A673 (cell line): ENCODE data around the gene KIAA0753.

ENCODE experiments used
- CTCF ChIP-seq: fragments of 300-800, 200-600 bp; sonication (generic); conservative IDR thresholded peaks from 2 replicates; pipeline ENCODE4 v1.5.1; 2017; ENCODE audit warnings: low read depth, mild to moderate bottlenecking, antibody characterized with exemption, low read length, moderate library complexity, mixed read lengths
- EZH2 ChIP-seq: fragments of 200-600 bp; sonication (generic); IDR thresholded peaks from 2 replicates; pipeline ENCODE4 v1.6.1; 2017; ENCODE audit warnings: borderline replicate concordance, low read depth, mild to moderate bottlenecking, mixed read lengths, antibody characterized with exemption, low read length; ENCODE audit not compliant: poor library complexity, severe bottlenecking

- TF ChIP-seq CTCF: no peak
- no peak for TF ChIP-seq EZH2
These were observed 65.6 kb downstream of the KIAA0753 start for GRCh38 chr17:6574687-6575595.
